ENCODE data around the gene ANO2.

Gene ANO2

GRCh38 chr12:5947006-5947405 is 1.9 kb upstream of the ANO2 start:
- Histone ChIP-seq H3K27me3 (replicated peaks; ENCODE audit: control insufficient read depth, insufficient read depth, low read length) (peaks cover 2% of the 10 kb centered on the region), H3K36me3 (ENCODE audit: control insufficient read depth, insufficient read depth, low read length) (no peaks in the 10 kb centered on the region), H3K4me3 (replicated peaks; ENCODE audit: low read depth, low read length) (no peak overlapping the region)
- DNase-seq (ENCODE audit: extremely low read depth, insufficient read length) = no peak
- no peak for TF ChIP-seq CTCF (IDR thresholded peaks at IDR 0.05; ENCODE audit: insufficient read depth, low read length, poor library complexity, severe bottlenecking)

- H3K36me3 ChIP-seq (ENCODE audit: control insufficient read depth, insufficient read depth, low read length) = no peaks in the 10 kb centered on the region
- no peak for DNase-seq (ENCODE audit: extremely low read depth, insufficient read length)
- TF ChIP-seq CTCF (IDR thresholded peaks at IDR 0.05; ENCODE audit: insufficient read depth, low read length, poor library complexity, severe bottlenecking) = no peak
- H3K27me3 ChIP-seq (replicated peaks; ENCODE audit: control insufficient read depth, insufficient read depth, low read length) = peaks cover 2% of the 10 kb centered on the region
- no peak overlapping the region for H3K4me3 ChIP-seq (replicated peaks; ENCODE audit: low read depth, low read length)
Observed at GRCh38 chr12:5946388-5946787, 1.3 kb upstream of the ANO2 start.

GRCh38 chr12:5944688-5945070 is 380 bp downstream of the ANO2 start:
- Histone ChIP-seq H3K27me3 (replicated peaks; ENCODE audit: control insufficient read depth, insufficient read depth, low read length) (peaks cover 2% of the 10 kb centered on the region), H3K4me3 (replicated peaks; ENCODE audit: low read depth, low read length) (no peak overlapping the region)
- no peak for TF ChIP-seq CTCF (IDR thresholded peaks at IDR 0.05; ENCODE audit: insufficient read depth, low read length, poor library complexity, severe bottlenecking)

GRCh38 chr12:5944053-5944452 is 1.0 kb downstream of the ANO2 start:
- no peak overlapping the region for H3K4me3 ChIP-seq (replicated peaks; ENCODE audit: low read depth, low read length)
- H3K27me3 ChIP-seq (replicated peaks; ENCODE audit: control insufficient read depth, insufficient read depth, low read length) = peaks cover 2% of the 10 kb centered on the region
- TF ChIP-seq CTCF (IDR thresholded peaks at IDR 0.05; ENCODE audit: insufficient read depth, low read length, poor library complexity, severe bottlenecking) = no peak

More at GRCh38 chr12:5944688-5945070, 380 bp downstream of the ANO2 start:
- no peak for DNase-seq (ENCODE audit: extremely low read depth, insufficient read length)
- no peaks in the 10 kb centered on the region for H3K36me3 ChIP-seq (ENCODE audit: control insufficient read depth, insufficient read depth, low read length)

GRCh38 chr12:5941907-5942306 is 3.2 kb downstream of the ANO2 start:
- TF ChIP-seq CTCF (IDR thresholded peaks at IDR 0.05; ENCODE audit: insufficient read depth, low read length, poor library complexity, severe bottlenecking) = no peak
- no peak for DNase-seq (ENCODE audit: extremely low read depth, insufficient read length)
- H3K36me3 ChIP-seq (ENCODE audit: control insufficient read depth, insufficient read depth, low read length) = no peaks in the 10 kb centered on the region
- H3K4me3 ChIP-seq (replicated peaks; ENCODE audit: low read depth, low read length) = no peak overlapping the region
- peaks cover 2% of the 10 kb centered on the region; the same call in 1 of the 2 replicates for H3K27me3 ChIP-seq (replicated peaks; ENCODE audit: control insufficient read depth, insufficient read depth, low read length)

More at GRCh38 chr12:5944053-5944452, 1.0 kb downstream of the ANO2 start:
- no peak for DNase-seq (ENCODE audit: extremely low read depth, insufficient read length)
- no peaks in the 10 kb centered on the region for H3K36me3 ChIP-seq (ENCODE audit: control insufficient read depth, insufficient read depth, low read length)

All from GM06990 (cell line).